ENCODE data around the gene CDK14.

The CDK14 gene

GRCh38 chr7:90933041-90933440, 336.9 kb downstream of the CDK14 start:
- no peak overlapping the region for H4K12ac ChIP-seq (ENCODE audit: low read depth, low read length)
- no peak overlapping the region for H3K14ac ChIP-seq (ENCODE audit: low read length)
- H2AFZ ChIP-seq (ENCODE audit: insufficient read depth, low read length, poor library complexity): no peak overlapping the region
- H3K79me1 ChIP-seq (ENCODE audit: low read length): no peaks in the 10 kb centered on the region
- no peak overlapping the region for H3K23ac ChIP-seq (ENCODE audit: low read length)
- no peak overlapping the region for H2BK5ac ChIP-seq (ENCODE audit: low read depth, low read length, poor library complexity)
- no peaks in the 10 kb centered on the region for H3K4me1 ChIP-seq (ENCODE audit: control insufficient read depth in 1 of 2, insufficient read depth in 2 of 2, low read length in 2 of 2)
- no peak overlapping the region for H4K8ac ChIP-seq (ENCODE audit: low read depth, low read length)
- H4K91ac ChIP-seq (ENCODE audit: low read depth, low read length): no peak overlapping the region
- no peak overlapping the region for H3K9ac ChIP-seq (ENCODE audit: low read length)
- no peak overlapping the region for H3K18ac ChIP-seq (ENCODE audit: low read length)
- H3K36me3 ChIP-seq (ENCODE audit: control insufficient read depth in 1 of 2, insufficient read depth in 2 of 2, low read length in 2 of 2): no peaks in the 10 kb centered on the region
- H3K27me3 ChIP-seq (ENCODE audit: insufficient read depth, low read length): no peaks in the 10 kb centered on the region
- DNase-seq: no peak
- H2BK12ac ChIP-seq (ENCODE audit: low read length): no peak overlapping the region
- no peak overlapping the region for H2AK5ac ChIP-seq (ENCODE audit: low read length)
- H2BK120ac ChIP-seq (ENCODE audit: insufficient read depth, low read length, poor library complexity): no peak overlapping the region
- no peaks in the 10 kb centered on the region for H3K79me2 ChIP-seq (ENCODE audit: control insufficient read depth, insufficient read depth, low read length, poor library complexity)
- H3K4me2 ChIP-seq (ENCODE audit: low read length): no peak overlapping the region
- H3K4ac ChIP-seq (ENCODE audit: low read depth, low read length): no peak overlapping the region
- no peak overlapping the region for H3K27ac ChIP-seq (ENCODE audit: low read depth, low read length)
- H3K4me3 ChIP-seq (ENCODE audit: low read depth, low read length): no peak overlapping the region
- WGBS (ENCODE audit: extremely low coverage, insufficient coverage, insufficient read length): no CpG with 5 or more reads among the region's 3 CpGs
- no peaks in the 10 kb centered on the region for H3K9me3 ChIP-seq (ENCODE audit: insufficient read depth, low read depth, low read length)

DNA sequence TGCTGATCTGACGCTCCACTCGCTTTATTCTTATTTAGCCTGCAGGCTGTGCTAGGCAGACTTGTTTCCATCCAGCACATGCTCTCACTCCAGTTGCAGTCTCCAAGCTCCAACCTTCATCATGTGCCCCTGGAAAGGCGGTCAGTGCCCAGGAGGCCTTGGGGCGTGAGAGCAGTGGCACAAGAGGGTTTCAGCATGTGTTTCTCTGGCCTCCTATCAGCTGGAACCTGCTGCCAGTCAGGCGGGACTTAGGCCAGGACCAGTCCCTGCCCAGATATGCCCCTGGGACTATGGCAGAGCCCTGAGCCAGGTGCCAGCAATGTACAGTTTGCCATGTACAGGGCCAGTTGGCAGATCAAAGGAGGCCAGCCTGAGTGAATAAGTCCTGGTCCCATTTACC, 337.9 kb downstream of the CDK14 start:
- no peak for DNase-seq
- no peaks in the 10 kb centered on the region for H3K79me1 ChIP-seq (ENCODE audit: low read length)
- no peak overlapping the region for H3K23ac ChIP-seq (ENCODE audit: low read length)
- no peaks in the 10 kb centered on the region for H3K79me2 ChIP-seq (ENCODE audit: control insufficient read depth, insufficient read depth, low read length, poor library complexity)
- H4K12ac ChIP-seq (ENCODE audit: low read depth, low read length): no peak overlapping the region
- H4K91ac ChIP-seq (ENCODE audit: low read depth, low read length): no peak overlapping the region
- H2AK5ac ChIP-seq (ENCODE audit: low read length): no peak overlapping the region
- H3K36me3 ChIP-seq (ENCODE audit: control insufficient read depth in 1 of 2, insufficient read depth in 2 of 2, low read length in 2 of 2): no peaks in the 10 kb centered on the region
- WGBS (ENCODE audit: extremely low coverage, insufficient coverage, insufficient read length): no CpG with 5 or more reads among the region's 5 CpGs
- H3K9ac ChIP-seq (ENCODE audit: low read length): no peak overlapping the region
- no peaks in the 10 kb centered on the region for H3K27me3 ChIP-seq (ENCODE audit: insufficient read depth, low read length)
- H2BK120ac ChIP-seq (ENCODE audit: insufficient read depth, low read length, poor library complexity): no peak overlapping the region
- no peak overlapping the region for H2BK5ac ChIP-seq (ENCODE audit: low read depth, low read length, poor library complexity)
- no peak overlapping the region for H3K4ac ChIP-seq (ENCODE audit: low read depth, low read length)
- no peak overlapping the region for H2AFZ ChIP-seq (ENCODE audit: insufficient read depth, low read length, poor library complexity)
- H3K9me3 ChIP-seq (ENCODE audit: insufficient read depth, low read depth, low read length): no peaks in the 10 kb centered on the region
- no peak overlapping the region for H4K8ac ChIP-seq (ENCODE audit: low read depth, low read length)
- no peak overlapping the region for H2BK12ac ChIP-seq (ENCODE audit: low read length)
- no peak overlapping the region for H3K14ac ChIP-seq (ENCODE audit: low read length)
- no peak overlapping the region for H3K4me2 ChIP-seq (ENCODE audit: low read length)
- H3K18ac ChIP-seq (ENCODE audit: low read length): no peak overlapping the region
- no peaks in the 10 kb centered on the region for H3K4me1 ChIP-seq (ENCODE audit: control insufficient read depth in 1 of 2, insufficient read depth in 2 of 2, low read length in 2 of 2)
- no peak overlapping the region for H3K27ac ChIP-seq (ENCODE audit: low read depth, low read length)
- no peak overlapping the region for H3K4me3 ChIP-seq (ENCODE audit: low read depth, low read length)

DNA sequence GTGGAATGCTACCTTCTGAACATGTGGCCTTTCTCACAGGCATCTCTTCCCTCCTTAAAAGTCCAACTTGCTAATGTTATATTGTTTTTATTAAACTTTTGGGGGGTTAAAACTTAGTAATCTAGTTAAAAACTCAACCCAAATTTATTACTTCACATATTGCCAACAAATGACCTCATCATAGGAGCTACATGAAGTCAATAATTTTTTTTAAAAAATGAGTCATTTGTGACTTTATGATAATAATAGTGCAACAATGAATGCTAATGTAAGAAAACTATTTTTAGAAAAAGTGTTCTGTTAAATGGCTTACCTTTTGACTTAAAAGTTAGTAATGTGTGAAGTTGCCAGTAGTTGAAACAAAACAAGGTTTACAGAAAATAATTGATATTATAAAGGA, 342.2 kb downstream of the CDK14 start:
- Histone ChIP-seq H3K9ac (ENCODE audit: low read length) (no peak overlapping the region), H3K4me1 (ENCODE audit: control insufficient read depth in 1 of 2, insufficient read depth in 2 of 2, low read length in 2 of 2) (no peaks in the 10 kb centered on the region), H3K4ac (ENCODE audit: low read depth, low read length) (no peak overlapping the region), H3K27ac (ENCODE audit: low read depth, low read length) (no peak overlapping the region), H3K4me2 (ENCODE audit: low read length) (no peak overlapping the region), H3K9me3 (ENCODE audit: insufficient read depth, low read depth, low read length) (no peaks in the 10 kb centered on the region), H2AFZ (ENCODE audit: insufficient read depth, low read length, poor library complexity) (no peak overlapping the region), H3K14ac (ENCODE audit: low read length) (no peak overlapping the region), H4K12ac (ENCODE audit: low read depth, low read length) (no peak overlapping the region), H3K18ac (ENCODE audit: low read length) (no peak overlapping the region), H2BK5ac (ENCODE audit: low read depth, low read length, poor library complexity) (no peak overlapping the region), H3K79me1 (ENCODE audit: low read length) (no peaks in the 10 kb centered on the region), H4K91ac (ENCODE audit: low read depth, low read length) (no peak overlapping the region), H2AK5ac (ENCODE audit: low read length) (no peak overlapping the region), H2BK12ac (ENCODE audit: low read length) (no peak overlapping the region), H3K27me3 (ENCODE audit: insufficient read depth, low read length) (no peaks in the 10 kb centered on the region), H2BK120ac (ENCODE audit: insufficient read depth, low read length, poor library complexity) (no peak overlapping the region), H3K23ac (ENCODE audit: low read length) (no peak overlapping the region), H3K36me3 (ENCODE audit: control insufficient read depth in 1 of 2, insufficient read depth in 2 of 2, low read length in 2 of 2) (no peaks in the 10 kb centered on the region), H3K4me3 (ENCODE audit: low read depth, low read length) (no peak overlapping the region), H4K8ac (ENCODE audit: low read depth, low read length) (no peak overlapping the region), H3K79me2 (ENCODE audit: control insufficient read depth, insufficient read depth, low read length, poor library complexity) (no peaks in the 10 kb centered on the region)
- no peak for DNase-seq

- H3K36me3 ChIP-seq (ENCODE audit: control insufficient read depth in 1 of 2, insufficient read depth in 2 of 2, low read length in 2 of 2): no peaks in the 10 kb centered on the region
- no peak overlapping the region for H4K8ac ChIP-seq (ENCODE audit: low read depth, low read length)
- H3K4me1 ChIP-seq (ENCODE audit: control insufficient read depth in 1 of 2, insufficient read depth in 2 of 2, low read length in 2 of 2): no peaks in the 10 kb centered on the region
- H3K18ac ChIP-seq (ENCODE audit: low read length): no peak overlapping the region
- H3K79me2 ChIP-seq (ENCODE audit: control insufficient read depth, insufficient read depth, low read length, poor library complexity): no peaks in the 10 kb centered on the region
- H2BK5ac ChIP-seq (ENCODE audit: low read depth, low read length, poor library complexity): no peak overlapping the region
- WGBS (ENCODE audit: extremely low coverage, insufficient coverage, insufficient read length): no CpG with 5 or more reads among the region's 3 CpGs
- no peak overlapping the region for H3K27ac ChIP-seq (ENCODE audit: low read depth, low read length)
- H4K91ac ChIP-seq (ENCODE audit: low read depth, low read length): no peak overlapping the region
- no peaks in the 10 kb centered on the region for H3K79me1 ChIP-seq (ENCODE audit: low read length)
- H3K4ac ChIP-seq (ENCODE audit: low read depth, low read length): no peak overlapping the region
- H3K9ac ChIP-seq (ENCODE audit: low read length): no peak overlapping the region
- H3K9me3 ChIP-seq (ENCODE audit: insufficient read depth, low read depth, low read length): no peaks in the 10 kb centered on the region
- H2BK120ac ChIP-seq (ENCODE audit: insufficient read depth, low read length, poor library complexity): no peak overlapping the region
- H3K27me3 ChIP-seq (ENCODE audit: insufficient read depth, low read length): no peaks in the 10 kb centered on the region
- DNase-seq: no peak
- H3K4me3 ChIP-seq (ENCODE audit: low read depth, low read length): no peak overlapping the region
- no peak overlapping the region for H4K12ac ChIP-seq (ENCODE audit: low read depth, low read length)
- no peak overlapping the region for H3K4me2 ChIP-seq (ENCODE audit: low read length)
- H2AFZ ChIP-seq (ENCODE audit: insufficient read depth, low read length, poor library complexity): no peak overlapping the region
- no peak overlapping the region for H3K14ac ChIP-seq (ENCODE audit: low read length)
- no peak overlapping the region for H2BK12ac ChIP-seq (ENCODE audit: low read length)
- no peak overlapping the region for H3K23ac ChIP-seq (ENCODE audit: low read length)
- H2AK5ac ChIP-seq (ENCODE audit: low read length): no peak overlapping the region
Observed at GRCh38 chr7:90939666-90940065, 343.5 kb downstream of the CDK14 start.

- no peak overlapping the region for H3K23ac ChIP-seq (ENCODE audit: low read length)
- no peak overlapping the region for H4K91ac ChIP-seq (ENCODE audit: low read depth, low read length)
- H3K9ac ChIP-seq (ENCODE audit: low read length): no peak overlapping the region
- no peaks in the 10 kb centered on the region for H3K79me2 ChIP-seq (ENCODE audit: control insufficient read depth, insufficient read depth, low read length, poor library complexity)
- no peak for DNase-seq
- no peaks in the 10 kb centered on the region for H3K79me1 ChIP-seq (ENCODE audit: low read length)
- H4K8ac ChIP-seq (ENCODE audit: low read depth, low read length): no peak overlapping the region
- H2BK120ac ChIP-seq (ENCODE audit: insufficient read depth, low read length, poor library complexity): no peak overlapping the region
- H4K12ac ChIP-seq (ENCODE audit: low read depth, low read length): no peak overlapping the region
- H3K27ac ChIP-seq (ENCODE audit: low read depth, low read length): no peak overlapping the region
- H3K14ac ChIP-seq (ENCODE audit: low read length): no peak overlapping the region
- no peaks in the 10 kb centered on the region for H3K36me3 ChIP-seq (ENCODE audit: control insufficient read depth in 1 of 2, insufficient read depth in 2 of 2, low read length in 2 of 2)
- no peak overlapping the region for H3K4ac ChIP-seq (ENCODE audit: low read depth, low read length)
- H3K4me1 ChIP-seq (ENCODE audit: control insufficient read depth in 1 of 2, insufficient read depth in 2 of 2, low read length in 2 of 2): no peaks in the 10 kb centered on the region
- H3K4me3 ChIP-seq (ENCODE audit: low read depth, low read length): no peak overlapping the region
- no peak overlapping the region for H2AK5ac ChIP-seq (ENCODE audit: low read length)
- H2BK5ac ChIP-seq (ENCODE audit: low read depth, low read length, poor library complexity): no peak overlapping the region
- H3K27me3 ChIP-seq (ENCODE audit: insufficient read depth, low read length): no peaks in the 10 kb centered on the region
- no peak overlapping the region for H3K18ac ChIP-seq (ENCODE audit: low read length)
- H3K9me3 ChIP-seq (ENCODE audit: insufficient read depth, low read depth, low read length): no peaks in the 10 kb centered on the region
- no peak overlapping the region for H2BK12ac ChIP-seq (ENCODE audit: low read length)
- H2AFZ ChIP-seq (ENCODE audit: insufficient read depth, low read length, poor library complexity): no peak overlapping the region
- no CpG with 5 or more reads among the region's 3 CpGs for WGBS (ENCODE audit: extremely low coverage, insufficient coverage, insufficient read length)
- no peak overlapping the region for H3K4me2 ChIP-seq (ENCODE audit: low read length)
Observed at GRCh38 chr7:90944021-90944420, 347.9 kb downstream of the CDK14 start.
